Activated CD8-positive, alpha-beta memory T cell treated with anti-CD3 and anti-CD28 coated beads, Interleukin-2, amount 50 U/mL, for 24 hours (primary cell): ENCODE data around the gene EFCAB14.
"Not testable (repeated sequence)": the region's sequence is repeated elsewhere in the genome, so short reads cannot be mapped to it uniquely, and the experiment has no call there.

Source experiments
- DNase-seq: peaks from one replicate; pipeline ENCODE4 v3.0.0-alpha.2; 2020; ENCODE audit errors: extremely low read depth

The EFCAB14 gene

GRCh38 chr1:46686255-46686654 lies 32.7 kb downstream of the EFCAB14 start:
- DNase-seq: no peak

- DNase-seq: no peak
Observed at GRCh38 chr1:46684670-46685069, 34.2 kb downstream of the EFCAB14 start.

GRCh38 chr1:46682064-46682463 lies 36.9 kb downstream of the EFCAB14 start:
- no peak for DNase-seq

DNA sequence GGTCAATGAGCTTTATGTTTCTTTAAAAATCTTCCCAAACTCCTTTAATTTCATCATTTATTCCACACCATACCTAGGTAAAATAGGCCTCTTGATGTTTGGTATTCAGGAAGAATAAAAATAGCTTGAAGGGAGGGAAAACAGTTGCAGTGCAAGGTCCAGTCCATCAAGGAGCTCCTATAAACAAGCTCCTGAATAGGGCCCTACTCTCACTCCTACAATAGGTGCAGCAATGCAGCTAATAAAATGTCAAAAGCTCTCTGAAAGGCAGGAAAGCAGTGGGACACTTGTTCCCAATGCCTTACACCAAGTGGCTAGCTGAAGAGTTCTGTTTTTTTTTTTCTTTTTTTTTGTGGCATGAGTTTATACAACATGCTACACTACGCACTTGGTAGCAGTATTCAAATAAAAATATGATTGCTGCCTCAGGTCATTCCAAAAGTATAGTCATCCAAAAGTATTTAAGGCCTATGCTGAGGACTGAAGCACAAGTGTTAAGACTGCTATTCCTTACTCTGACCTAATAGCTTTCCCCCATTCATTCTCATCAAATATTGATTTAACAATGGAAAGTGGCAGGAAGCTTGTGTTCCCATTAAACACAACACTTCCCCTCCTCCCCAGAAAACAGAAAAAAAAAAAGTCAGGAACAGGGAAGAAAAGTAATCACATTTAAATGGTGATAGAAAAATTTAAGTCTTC lies 37.4 kb downstream of the EFCAB14 start:
- DNase-seq: no peak

- DNase-seq: no peak
Observed at GRCh38 chr1:46679789-46680573, 38.9 kb downstream of the EFCAB14 start.

- DNase-seq: no peak
Observed at GRCh38 chr1:46677339-46677738, 41.6 kb downstream of the EFCAB14 start.

DNA sequence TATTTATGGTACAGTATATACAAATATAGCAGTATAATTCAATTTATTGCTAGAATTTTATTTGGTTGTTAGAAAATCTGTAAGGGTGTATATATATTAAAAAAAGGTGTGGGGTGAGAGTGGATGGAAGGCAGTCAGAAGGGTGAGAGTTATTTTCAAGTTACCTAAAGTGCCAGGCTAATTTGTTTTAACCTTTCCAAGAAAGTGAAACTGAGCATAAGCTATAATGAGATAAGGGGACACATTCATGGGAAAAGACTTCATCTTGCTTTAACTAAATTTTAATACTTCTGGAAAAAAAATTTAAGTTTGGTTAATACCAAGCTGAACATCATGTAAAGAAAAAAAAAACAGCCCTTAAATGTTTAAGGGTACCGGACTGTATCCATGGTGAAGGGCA lies 42.4 kb downstream of the EFCAB14 start:
- no peak for DNase-seq

DNA sequence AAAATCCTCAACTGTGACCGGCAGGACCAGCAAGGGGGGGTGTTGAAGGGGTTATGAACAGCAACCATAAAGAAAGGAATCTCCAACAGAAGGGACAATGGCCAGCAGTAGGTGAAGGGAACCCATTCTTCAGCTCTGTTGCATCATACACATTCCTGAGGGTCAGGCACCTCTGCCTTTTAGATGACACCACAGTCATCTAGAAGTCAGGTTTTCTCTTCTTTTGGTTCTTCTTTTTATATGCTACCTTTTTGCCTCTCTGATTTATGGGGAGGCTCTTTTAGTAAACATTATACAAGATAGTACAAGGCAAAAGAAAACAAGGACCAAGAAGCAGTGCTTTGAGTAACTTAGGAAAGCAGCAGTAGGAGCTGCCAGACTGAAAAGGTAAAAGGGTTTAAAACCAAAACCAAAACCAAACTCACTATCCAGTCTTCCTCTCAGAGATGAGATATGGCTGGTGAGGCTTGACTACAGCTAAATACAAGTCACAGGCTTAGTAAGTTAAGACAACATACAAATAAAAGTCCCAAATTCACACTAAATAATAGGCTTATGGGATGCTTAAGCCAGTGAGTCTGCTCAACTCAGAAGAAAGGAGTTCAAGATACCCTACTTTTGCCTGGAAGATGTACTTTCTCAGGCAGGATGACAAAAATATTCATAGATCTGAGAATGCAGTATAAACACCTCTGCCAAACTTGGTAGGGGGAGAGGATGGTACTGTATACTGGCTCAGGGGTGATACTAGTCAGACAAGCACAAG lies 43.2 kb downstream of the EFCAB14 start:
- DNase-seq: no peak

- DNase-seq: no peak
Observed at GRCh38 chr1:46673749-46674182, 45.1 kb downstream of the EFCAB14 start.

- DNase-seq: no peak
Observed at GRCh38 chr1:46672696-46673095, 46.2 kb downstream of the EFCAB14 start.

DNA sequence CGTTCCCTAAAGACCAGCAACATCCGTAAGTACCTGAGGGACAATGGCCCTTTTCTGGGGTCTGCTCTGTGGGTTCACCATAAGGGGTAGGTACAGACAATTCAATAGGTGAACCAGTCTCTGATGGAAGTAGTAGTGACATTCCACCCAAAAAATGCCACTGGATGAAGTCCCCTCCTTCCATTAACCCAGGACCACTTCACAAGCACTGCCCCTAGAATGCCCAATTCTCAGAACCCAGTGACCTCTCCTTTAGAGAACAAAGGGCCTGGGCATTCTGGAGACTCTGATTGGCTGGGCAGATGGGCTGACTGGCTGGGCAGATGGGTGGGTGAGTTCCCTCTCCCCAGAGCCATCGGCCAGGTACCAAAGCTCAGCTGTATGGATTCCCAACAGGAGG lies 47.4 kb downstream of the EFCAB14 start, which contains the start of gene TEX38:
Gene TEX38, plus strand, starts transcription at position 301 of the 400 bp plus-strand sequence. Its CDS starts 81 bp downstream, at position 382.
- DNase-seq: no peak

DNA sequence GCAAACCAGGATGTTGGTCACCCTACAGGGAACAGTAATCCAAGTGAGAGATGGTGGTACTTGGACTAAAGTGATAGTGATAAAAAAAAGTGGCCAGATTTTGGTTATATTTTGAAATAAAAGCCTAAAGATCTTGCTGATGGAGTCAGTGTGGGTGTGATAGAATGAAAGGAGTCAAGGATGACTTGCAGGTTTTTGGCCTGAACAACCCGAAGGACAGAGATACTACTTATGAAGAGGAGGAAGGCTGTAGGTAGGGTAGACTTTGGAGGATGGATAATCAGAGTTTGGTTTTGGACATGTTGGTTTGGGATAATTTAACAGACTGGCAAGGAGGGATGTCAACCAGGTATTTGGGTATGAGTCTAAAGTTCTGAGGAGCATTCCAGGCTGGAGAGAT lies 48.8 kb downstream of the EFCAB14 start:
- DNase-seq: no peak

- peak; percentile 5 for DNase-seq
Observed at GRCh38 chr1:46667782-46668760, 50.8 kb downstream of the EFCAB14 start, which contains the start of gene ATPAF1. Gene ATPAF1 (minus strand): TSS chr1:46668364. CDS start chr1:46668322, 42 bp downstream.

DNA sequence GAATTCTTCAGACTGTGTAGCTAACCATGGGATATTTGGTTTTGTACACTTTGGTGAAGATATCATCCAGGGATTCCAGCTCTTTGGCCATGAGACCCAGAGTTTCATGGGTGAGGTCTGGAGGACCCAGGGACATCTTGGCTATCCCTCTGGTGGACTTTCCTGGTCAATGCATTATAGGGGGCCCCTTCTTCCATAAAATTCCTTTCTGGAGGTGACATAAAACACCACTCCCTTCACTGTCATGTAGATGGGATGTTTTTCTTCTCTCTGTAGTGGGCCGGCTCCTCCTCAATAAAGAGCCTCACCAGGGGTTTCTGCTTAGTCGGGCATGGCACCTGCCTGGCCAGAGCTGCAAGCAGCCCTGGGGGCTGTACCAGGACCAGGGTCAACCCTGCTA lies 52.9 kb downstream of the EFCAB14 start:
- DNase-seq: no peak

- not testable (repeated sequence) for DNase-seq
Observed at GRCh38 chr1:46662919-46663318, 56.0 kb downstream of the EFCAB14 start.

GRCh38 chr1:46660116-46660515 lies 58.8 kb downstream of the EFCAB14 start:
- not testable (repeated sequence) for DNase-seq

DNA sequence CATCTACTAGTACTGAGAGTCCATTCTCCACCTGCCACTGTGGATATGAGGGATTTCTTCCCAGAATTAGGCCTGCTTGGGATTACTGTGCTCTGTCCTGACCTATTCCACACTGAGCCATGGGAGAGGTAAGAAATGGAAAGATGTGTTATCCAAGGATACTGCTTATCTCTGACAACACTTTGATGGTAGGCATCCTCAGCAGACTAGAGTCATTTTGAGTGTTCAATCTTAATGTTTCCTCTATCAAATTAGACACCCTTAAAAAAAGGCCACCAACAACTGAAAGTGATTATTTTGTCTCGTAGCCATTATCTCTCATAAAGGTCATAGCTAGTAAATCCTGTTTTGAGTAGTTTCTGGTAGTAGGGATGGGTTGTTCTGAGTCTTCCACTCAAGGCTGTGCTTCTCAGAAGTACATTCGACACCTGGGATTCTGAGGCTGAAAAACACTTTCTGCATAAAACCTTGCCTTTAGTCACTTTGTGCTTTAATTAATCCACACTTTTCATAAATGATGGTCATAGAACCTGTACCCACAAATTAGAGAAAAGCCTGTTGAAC lies 59.5 kb downstream of the EFCAB14 start:
- DNase-seq: no peak

DNA sequence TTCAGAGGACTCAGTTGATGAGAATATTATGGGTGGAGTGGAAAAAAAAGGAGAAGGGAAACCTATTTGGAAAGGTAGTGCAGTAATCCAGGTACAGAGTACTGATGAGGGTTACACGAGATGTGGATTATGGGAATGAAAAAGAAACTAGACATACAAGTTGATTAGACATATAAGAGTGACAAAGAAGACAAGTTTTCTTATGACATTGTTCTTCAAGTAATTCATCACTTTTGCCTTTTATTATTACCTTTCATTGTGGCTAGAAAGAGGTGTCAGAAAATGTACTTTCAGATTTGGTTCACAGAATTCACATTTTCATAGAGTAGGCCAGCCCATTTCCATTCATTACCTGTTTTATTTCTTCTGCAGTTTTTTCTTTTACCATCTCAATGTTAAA lies 61.1 kb downstream of the EFCAB14 start:
- DNase-seq: no peak

GRCh38 chr1:46656643-46657042 lies 62.3 kb downstream of the EFCAB14 start:
- no peak for DNase-seq

DNA sequence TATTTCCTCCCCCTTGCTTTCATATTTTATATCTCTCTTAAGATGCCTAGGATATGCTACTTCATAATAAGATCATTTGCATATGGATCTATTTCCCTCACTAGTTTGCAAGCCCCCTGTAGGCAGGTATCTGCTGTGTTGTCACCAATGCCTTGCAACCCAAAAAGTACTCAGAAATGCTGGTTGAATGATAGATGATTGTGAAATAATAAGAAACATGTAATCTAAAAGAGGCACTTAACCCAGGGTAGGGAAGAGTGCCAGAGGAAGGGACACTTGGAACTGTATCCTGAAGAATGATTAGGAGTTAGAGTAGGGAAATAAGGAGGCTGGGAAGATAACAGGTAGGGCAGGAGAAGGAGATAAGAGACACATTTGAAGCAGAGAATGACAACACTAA lies 63.1 kb downstream of the EFCAB14 start:
- no peak for DNase-seq

GRCh38 chr1:46654698-46655097 lies 64.2 kb downstream of the EFCAB14 start:
- DNase-seq: not testable (repeated sequence)
